CD8-positive, alpha-beta memory T cell (primary cell): ENCODE data around the gene LHFPL3. TPM values are rescaled to one million over a fixed set of nuclear protein-coding genes. Genes with fewer than 3 reads are reported as not detected.

Source experiments
- CTCF ChIA-PET: fragments of 350-600 bp; sonication (Branson Sonifier 250); formaldehyde crosslinking; loops from one replicate; lab custom pipeline; 2021; ENCODE audit warnings: antibody characterized with exemption; lab: Charles Lee
- POLR2A ChIA-PET: fragments of 350-600 bp; sonication (Branson Sonifier 250); formaldehyde crosslinking; loops from one replicate; lab custom pipeline; 2021; ENCODE audit warnings: antibody characterized with exemption; lab: Charles Lee
- DNase-seq, 5 donors: peaks; one replicate each; pipeline versions ENCODE4 v3.0.0 to v3.0.0-alpha.2; 2020 to 2022; ENCODE audit warnings: mixed read lengths in 1 of 5
- H3K27ac ChIP-seq: one replicate; pipeline ENCODE4 v1.7.0; 2013; ENCODE audit warnings: low read depth, mild to moderate bottlenecking, low read length, moderate library complexity
- H3K27me3 ChIP-seq: 2 replicates; pipeline ENCODE4 v1.7.0; 2013; ENCODE audit warnings: low read length, mild to moderate bottlenecking; ENCODE audit not compliant: insufficient read depth, poor library complexity, severe bottlenecking
- H3K36me3 ChIP-seq: 2 replicates; pipeline ENCODE4 v1.7.0; 2013; ENCODE audit warnings: mild to moderate bottlenecking, low read length, moderate library complexity; ENCODE audit not compliant: insufficient read depth
- H3K4me1 ChIP-seq: 2 replicates; pipeline ENCODE4 v1.7.0; 2013; ENCODE audit warnings: mild to moderate bottlenecking, low read length, moderate library complexity; ENCODE audit not compliant: insufficient read depth
- H3K4me3 ChIP-seq: 2 replicates; pipeline ENCODE4 v1.7.0; 2013; ENCODE audit warnings: mild to moderate bottlenecking, low read length
- H3K9me3 ChIP-seq: 2 replicates; pipeline ENCODE4 v1.7.0; 2013; ENCODE audit warnings: mild to moderate bottlenecking, low read length
- H3K27ac Mint-ChIP-seq, 8 donors: one replicate each; pipeline ENCODE4 v1.8.0; 2020 to 2021; ENCODE audit warnings: mixed read lengths in 8 of 8, mild to moderate bottlenecking in 6 of 8, inconsistent platforms in 3 of 8, moderate library complexity in 3 of 8
- H3K27me3 Mint-ChIP-seq, 2 donors: one replicate each; pipeline ENCODE4 v1.8.0; 2020 to 2021; ENCODE audit warnings: mixed read lengths in 2 of 2, mild to moderate bottlenecking in 1 of 2, moderate library complexity in 1 of 2
- H3K36me3 Mint-ChIP-seq, 3 donors: one replicate each; pipeline ENCODE4 v1.8.0; 2020 to 2021; ENCODE audit warnings: mixed read lengths in 3 of 3, inconsistent platforms in 1 of 3, mild to moderate bottlenecking in 1 of 3
- H3K4me1 Mint-ChIP-seq, 3 donors: one replicate each; pipeline ENCODE4 v1.8.0; 2020 to 2021; ENCODE audit warnings: mixed read lengths in 3 of 3, inconsistent platforms in 1 of 3, mild to moderate bottlenecking in 1 of 3
- H3K4me3 Mint-ChIP-seq, 7 donors: one replicate each; pipeline ENCODE4 v1.8.0; 2020 to 2021; ENCODE audit warnings: mixed read lengths in 7 of 7, mild to moderate bottlenecking in 6 of 7, moderate library complexity in 4 of 7, inconsistent platforms in 2 of 7
- H3K9me3 Mint-ChIP-seq, 5 donors: one replicate each; pipeline ENCODE4 v1.8.0; 2020 to 2022; ENCODE audit warnings: mixed read lengths in 5 of 5, mild to moderate bottlenecking in 3 of 5, moderate library complexity in 2 of 5, inconsistent platforms in 1 of 5
- polyA plus RNA-seq: library from polyadenylated mRNA; unstranded; fragments of 300-500 nt; fragmentation: Illumina TruSeq; gene quantifications from one replicate; pipeline ENCODE4 v1.2.3, GENCODE V29; 2021
- total RNA-seq, 2 experiments: library from RNA; stranded (reverse); gene quantifications; one replicate each; pipeline ENCODE4 v1.2.3, GENCODE V29; 2021

The LHFPL3 gene
- total and polyA plus RNA-seq, 3 experiments from 2014 or later, result not detected

- H3K36me3 Mint-ChIP-seq, result no peaks in the 10 kb centered on the region
- peaks cover 0 to 2% (median 0%) of the 10 kb centered on the region in 5 donors for H3K9me3 Mint-ChIP-seq
- no peak overlapping the region for H3K4me3 Mint-ChIP-seq
- H3K27ac ChIP-seq, result no peak overlapping the region
- no peak overlapping the region for H3K4me3 ChIP-seq
- no peaks in the 10 kb centered on the region for H3K4me1 ChIP-seq
- ChIA-PET CTCF (no interaction called here), POLR2A (no interaction called here)
- H3K9me3 ChIP-seq, result no peaks in the 10 kb centered on the region
- DNase-seq, result no peak
- H3K4me1 Mint-ChIP-seq, result no peaks in the 10 kb centered on the region
- H3K27me3 ChIP-seq, result no peaks in the 10 kb centered on the region
- no peak overlapping the region for H3K27ac Mint-ChIP-seq
- H3K27me3 Mint-ChIP-seq, result peaks cover 2 to 28% of the 10 kb centered on the region in 2 donors
- no peaks in the 10 kb centered on the region for H3K36me3 ChIP-seq
Measured at GRCh38 chr7:104801022-104801421, 472.6 kb downstream of the LHFPL3 start.

- ChIA-PET POLR2A (no interaction called here), CTCF (no interaction called here)
- Histone ChIP-seq H3K9me3 (no peaks in the 10 kb centered on the region), H3K36me3 (no peaks in the 10 kb centered on the region), H3K27me3 (peaks cover 8% of the 10 kb centered on the region), H3K4me3 (no peak overlapping the region), H3K27ac (no peak overlapping the region), H3K4me1 (no peaks in the 10 kb centered on the region)
- Mint-ChIP-seq H3K4me3 (no peak overlapping the region), H3K9me3 (peaks cover 0 to 2% (median 0%) of the 10 kb centered on the region in 5 donors), H3K4me1 (no peaks in the 10 kb centered on the region), H3K36me3 (no peaks in the 10 kb centered on the region), H3K27me3 (peaks cover 15 to 43% of the 10 kb centered on the region in 2 donors), H3K27ac (no peak overlapping the region)
- DNase-seq, result no peak
Measured at GRCh38 chr7:104803931-104804330, 475.5 kb downstream of the LHFPL3 start.

GRCh38 chr7:104804696-104805095 lies 476.3 kb downstream of the LHFPL3 start:
- no peak overlapping the region for H3K27ac Mint-ChIP-seq

GRCh38 chr7:104805449-104806317 lies 477.3 kb downstream of the LHFPL3 start:
- H3K4me3 ChIP-seq, result no peak overlapping the region
- no peaks in the 10 kb centered on the region for H3K4me1 Mint-ChIP-seq
- peaks cover 18 to 44% of the 10 kb centered on the region in 2 donors for H3K27me3 Mint-ChIP-seq
- ChIA-PET CTCF (no interaction called here), POLR2A (no interaction called here)
- no peak for DNase-seq
- peaks cover 8% of the 10 kb centered on the region for H3K27me3 ChIP-seq
- no peak overlapping the region for H3K27ac ChIP-seq
- H3K36me3 ChIP-seq, result no peaks in the 10 kb centered on the region
- H3K4me1 ChIP-seq, result no peaks in the 10 kb centered on the region
- peak overlapping the region in 1 of 8 donors; percentile 38 for H3K27ac Mint-ChIP-seq
- H3K36me3 Mint-ChIP-seq, result no peaks in the 10 kb centered on the region
- no peaks in the 10 kb centered on the region for H3K9me3 ChIP-seq
- no peak overlapping the region for H3K4me3 Mint-ChIP-seq
- H3K9me3 Mint-ChIP-seq, result peaks cover 0 to 2% (median 0%) of the 10 kb centered on the region in 5 donors

More at GRCh38 chr7:104804696-104805095, 476.3 kb downstream of the LHFPL3 start:
- Mint-ChIP-seq H3K4me1 (no peaks in the 10 kb centered on the region), H3K36me3 (no peaks in the 10 kb centered on the region), H3K27me3 (peaks cover 15 to 42% of the 10 kb centered on the region in 2 donors), H3K9me3 (peaks cover 0 to 2% (median 0%) of the 10 kb centered on the region in 5 donors), H3K4me3 (no peak overlapping the region)
- Histone ChIP-seq H3K36me3 (no peaks in the 10 kb centered on the region), H3K4me1 (no peaks in the 10 kb centered on the region), H3K9me3 (no peaks in the 10 kb centered on the region), H3K4me3 (no peak overlapping the region), H3K27me3 (peaks cover 8% of the 10 kb centered on the region), H3K27ac (no peak overlapping the region)
- POLR2A ChIA-PET, result no interaction called here
- CTCF ChIA-PET, result no interaction called here
- DNase-seq, result no peak

- Histone ChIP-seq H3K9me3 (no peaks in the 10 kb centered on the region), H3K27ac (no peak overlapping the region), H3K4me3 (no peak overlapping the region), H3K36me3 (no peaks in the 10 kb centered on the region), H3K27me3 (peaks cover 8% of the 10 kb centered on the region), H3K4me1 (no peaks in the 10 kb centered on the region)
- POLR2A ChIA-PET, result no interaction called here
- H3K36me3 Mint-ChIP-seq, result no peaks in the 10 kb centered on the region
- no peak overlapping the region for H3K27ac Mint-ChIP-seq
- H3K4me1 Mint-ChIP-seq, result no peaks in the 10 kb centered on the region
- H3K27me3 Mint-ChIP-seq, result peaks cover 18 to 39% of the 10 kb centered on the region in 2 donors
- CTCF ChIA-PET, result no interaction called here
- DNase-seq, result no peak
- peaks cover 0 to 2% (median 0%) of the 10 kb centered on the region in 5 donors for H3K9me3 Mint-ChIP-seq
- H3K4me3 Mint-ChIP-seq, result no peak overlapping the region
Measured at GRCh38 chr7:104807671-104808070, 479.3 kb downstream of the LHFPL3 start.

- Histone ChIP-seq H3K4me1 (no peaks in the 10 kb centered on the region), H3K27ac (no peak overlapping the region), H3K36me3 (no peaks in the 10 kb centered on the region), H3K27me3 (peaks cover 8% of the 10 kb centered on the region), H3K4me3 (no peak overlapping the region), H3K9me3 (no peaks in the 10 kb centered on the region)
- H3K27ac Mint-ChIP-seq, result no peak overlapping the region
- H3K27me3 Mint-ChIP-seq, result peaks cover 20 to 35% of the 10 kb centered on the region in 2 donors
- ChIA-PET CTCF (no interaction called here), POLR2A (no interaction called here)
- no peak overlapping the region for H3K4me3 Mint-ChIP-seq
- H3K4me1 Mint-ChIP-seq, result no peaks in the 10 kb centered on the region
- no peaks in the 10 kb centered on the region for H3K36me3 Mint-ChIP-seq
- H3K9me3 Mint-ChIP-seq, result peaks cover 0 to 2% (median 0%) of the 10 kb centered on the region in 5 donors
- DNase-seq, result no peak
Measured at GRCh38 chr7:104809906-104810305, 481.5 kb downstream of the LHFPL3 start.

- Histone ChIP-seq H3K27me3 (no peaks in the 10 kb centered on the region), H3K4me1 (no peaks in the 10 kb centered on the region), H3K27ac (no peak overlapping the region), H3K4me3 (no peak overlapping the region), H3K36me3 (no peaks in the 10 kb centered on the region), H3K9me3 (no peaks in the 10 kb centered on the region)
- H3K4me3 Mint-ChIP-seq, result no peak overlapping the region
- no peaks in the 10 kb centered on the region for H3K9me3 Mint-ChIP-seq
- CTCF ChIA-PET, result interaction anchor here (1.7 kb wide), 1 partner anchor 9 kb away, joined by 4 read pairs; no protein-coding TSS in a partner anchor
- POLR2A ChIA-PET, result no interaction called here
- H3K27me3 Mint-ChIP-seq, result peaks cover 8 to 15% of the 10 kb centered on the region in 2 donors
- no peaks in the 10 kb centered on the region for H3K36me3 Mint-ChIP-seq
- H3K4me1 Mint-ChIP-seq, result peaks cover 0 to 6% (median 4%) of the 10 kb centered on the region in 3 donors
- DNase-seq, result no peak
- no peak overlapping the region for H3K27ac Mint-ChIP-seq
Measured at GRCh38 chr7:104814126-104814525, 485.7 kb downstream of the LHFPL3 start.

- no peak for DNase-seq
- ChIA-PET CTCF (interaction anchor here (1.7 kb wide), 1 partner anchor 9 kb away, joined by 4 read pairs; no protein-coding TSS in a partner anchor), POLR2A (no interaction called here)
Measured at GRCh38 chr7:104814671-104815400, 486.4 kb downstream of the LHFPL3 start.

More at GRCh38 chr7:104814671-104815400, 486.4 kb downstream of the LHFPL3 start:
- no peak overlapping the region for H3K4me3 Mint-ChIP-seq
- H3K36me3 Mint-ChIP-seq, result no peaks in the 10 kb centered on the region
- Histone ChIP-seq H3K4me3 (no peak overlapping the region), H3K4me1 (no peaks in the 10 kb centered on the region), H3K9me3 (no peaks in the 10 kb centered on the region), H3K36me3 (no peaks in the 10 kb centered on the region), H3K27ac (no peak overlapping the region), H3K27me3 (no peaks in the 10 kb centered on the region)
- H3K27ac Mint-ChIP-seq, result no peak overlapping the region
- peaks cover 0 to 6% (median 4%) of the 10 kb centered on the region in 3 donors for H3K4me1 Mint-ChIP-seq
- no peaks in the 10 kb centered on the region for H3K9me3 Mint-ChIP-seq
- peaks cover 8 to 12% of the 10 kb centered on the region in 2 donors for H3K27me3 Mint-ChIP-seq
